Activated CD4-positive, alpha-beta T cell treated with anti-CD3 and anti-CD28 coated beads, Interleukin-10, Interleukin-2, amounts not matched to agents 100 ng/mL and 50 ng/mL, durations not matched to agents 16 hours and 8 hours (primary cell): ENCODE data around the gene CAMK2A.
"Not testable (repeated sequence)": the region's sequence is repeated elsewhere in the genome, so short reads cannot be mapped to it uniquely, and the experiment has no call there.

Experiments used
- DNase-seq: peaks from one replicate; pipeline ENCODE4 v3.0.0-alpha.2; 2020

CAMK2A gene

GRCh38 chr5:150234576-150235499, 54.7 kb downstream of the CAMK2A start:
- no peak for DNase-seq

GRCh38 chr5:150233706-150234105, 55.9 kb downstream of the CAMK2A start:
- DNase-seq = not testable (repeated sequence)

GRCh38 chr5:150230842-150231241, 58.7 kb downstream of the CAMK2A start:
- DNase-seq = no peak

GRCh38 chr5:150229571-150229970, 60.0 kb downstream of the CAMK2A start:
- DNase-seq = no peak

GRCh38 chr5:150227606-150228273, 61.8 kb downstream of the CAMK2A start:
- no peak for DNase-seq

GRCh38 chr5:150227036-150227435, 62.5 kb downstream of the CAMK2A start:
- no peak for DNase-seq

- no peak for DNase-seq
Measured at GRCh38 chr5:150224483-150225027, 65.0 kb downstream of the CAMK2A start.

DNA sequence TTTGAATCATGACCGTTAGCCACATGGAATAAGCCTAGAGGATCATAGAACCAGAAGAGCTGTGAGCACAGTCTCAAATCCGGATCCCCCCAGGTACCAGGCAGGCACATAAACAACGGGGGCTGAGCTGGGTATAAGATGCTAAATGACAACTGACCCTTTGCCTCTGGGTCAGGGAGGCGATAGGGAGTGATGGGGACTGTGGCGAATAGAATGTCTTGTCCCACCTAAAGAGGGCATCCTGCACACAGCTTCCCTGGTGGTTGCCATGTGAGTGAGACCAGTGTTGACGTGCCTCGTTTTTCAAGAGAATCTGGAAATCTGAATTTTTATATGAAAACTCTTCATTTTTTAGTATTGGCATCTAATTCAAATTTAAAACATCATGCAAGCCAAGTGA, 66.1 kb downstream of the CAMK2A start:
- no peak for DNase-seq

DNA sequence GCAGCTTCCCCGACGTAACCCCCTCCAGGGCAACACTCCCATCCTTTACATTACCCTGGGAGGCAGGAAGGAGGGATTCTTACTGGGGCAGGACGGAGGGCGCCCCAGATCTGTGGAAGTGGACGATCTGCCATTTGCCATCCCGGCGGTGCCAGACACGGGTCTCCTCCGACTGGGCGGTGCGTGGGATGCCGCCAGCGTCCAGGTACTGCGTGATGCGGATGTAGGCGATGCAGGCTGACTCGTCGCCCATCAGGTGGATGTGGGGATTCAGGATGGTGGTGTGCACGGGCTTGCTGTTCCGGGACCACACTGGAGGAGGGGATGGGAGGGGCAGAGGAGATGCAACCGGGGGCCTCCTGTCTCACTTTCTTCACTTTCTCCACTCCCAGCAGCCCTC, 66.7 kb downstream of the CAMK2A start:
- no peak for DNase-seq

DNA sequence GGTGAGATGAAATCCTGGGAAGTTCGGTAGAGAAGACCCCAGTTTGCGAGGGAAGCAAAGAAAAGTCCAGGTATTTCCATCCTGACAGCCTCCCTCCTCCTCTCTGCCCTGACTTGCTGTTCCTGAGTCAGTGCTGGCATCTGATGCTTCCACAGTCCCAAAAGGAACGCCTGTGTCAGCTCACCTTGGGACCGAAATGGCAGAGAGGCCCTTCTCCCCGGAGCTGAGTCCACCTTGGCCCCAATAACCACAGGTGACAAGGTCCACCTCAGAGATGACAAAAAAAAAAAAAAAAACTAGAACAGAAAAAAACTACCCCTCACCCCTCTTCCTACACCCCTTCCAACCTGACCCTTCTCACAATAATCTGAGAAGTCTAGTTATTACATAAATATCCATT, 68.1 kb downstream of the CAMK2A start:
- no peak for DNase-seq

DNA sequence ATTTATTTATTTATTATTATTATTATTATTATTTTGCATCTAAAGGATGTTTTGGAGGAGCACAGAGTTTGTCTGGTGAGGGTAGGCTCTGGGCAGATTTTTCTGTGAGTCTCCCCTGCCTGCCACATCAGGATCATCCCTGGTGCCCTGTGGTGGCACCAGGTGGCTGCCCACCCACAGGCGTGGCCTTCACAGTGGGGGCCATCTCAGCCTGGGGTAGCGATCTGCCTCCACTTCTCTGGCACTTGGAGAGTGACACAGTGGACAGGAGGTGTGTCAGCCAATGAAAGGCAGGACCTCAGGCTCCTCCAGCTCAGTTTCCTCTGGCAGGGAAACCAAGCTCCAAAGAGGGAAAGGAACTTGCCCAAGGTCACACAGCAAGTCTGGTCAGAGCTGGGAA, 69.7 kb downstream of the CAMK2A start:
- no peak for DNase-seq

DNA sequence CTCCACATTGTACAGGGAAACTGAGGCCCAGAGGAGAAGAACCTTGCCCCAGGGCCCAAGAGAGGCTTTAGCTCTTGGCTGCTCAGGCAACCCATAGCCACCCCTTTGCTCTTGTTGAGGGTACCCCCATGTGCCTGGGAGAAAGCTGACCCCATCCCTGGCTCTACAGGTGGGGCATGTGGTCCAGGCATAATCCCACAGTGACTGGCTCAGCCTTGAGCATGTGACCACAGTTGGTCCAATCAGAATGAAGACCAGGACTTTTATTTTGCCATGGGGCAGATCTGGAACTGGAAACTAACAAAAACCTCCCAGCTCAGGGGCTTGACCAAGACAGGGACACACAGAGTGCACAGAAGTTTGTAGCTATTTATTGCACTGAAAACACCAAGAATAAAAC, 70.4 kb downstream of the CAMK2A start:
- DNase-seq = no peak

GRCh38 chr5:150218693-150219035, 70.9 kb downstream of the CAMK2A start:
- DNase-seq = no peak

GRCh38 chr5:150217873-150218692, 71.5 kb downstream of the CAMK2A start:
- DNase-seq = peak; percentile 84

DNA sequence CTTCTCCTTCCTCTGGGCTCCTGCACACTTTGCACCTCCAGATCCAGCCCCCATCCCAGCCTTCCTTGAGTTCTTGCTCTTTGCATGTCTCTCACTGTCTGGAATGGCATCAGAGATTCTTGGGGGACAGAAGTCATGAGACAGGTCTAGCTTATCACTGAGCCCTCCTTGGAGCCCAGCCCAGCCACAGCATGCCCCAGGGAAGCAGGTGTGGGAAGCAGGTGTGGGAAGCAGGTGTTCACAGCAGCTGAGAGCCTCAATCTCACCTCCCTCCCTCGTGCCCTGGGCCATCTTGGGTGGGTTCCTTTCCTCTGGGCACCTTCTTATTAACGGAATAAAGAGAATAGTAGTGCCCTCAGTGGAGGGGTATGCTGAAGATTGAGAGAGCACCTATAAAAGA, 72.5 kb downstream of the CAMK2A start:
- no peak for DNase-seq

DNA sequence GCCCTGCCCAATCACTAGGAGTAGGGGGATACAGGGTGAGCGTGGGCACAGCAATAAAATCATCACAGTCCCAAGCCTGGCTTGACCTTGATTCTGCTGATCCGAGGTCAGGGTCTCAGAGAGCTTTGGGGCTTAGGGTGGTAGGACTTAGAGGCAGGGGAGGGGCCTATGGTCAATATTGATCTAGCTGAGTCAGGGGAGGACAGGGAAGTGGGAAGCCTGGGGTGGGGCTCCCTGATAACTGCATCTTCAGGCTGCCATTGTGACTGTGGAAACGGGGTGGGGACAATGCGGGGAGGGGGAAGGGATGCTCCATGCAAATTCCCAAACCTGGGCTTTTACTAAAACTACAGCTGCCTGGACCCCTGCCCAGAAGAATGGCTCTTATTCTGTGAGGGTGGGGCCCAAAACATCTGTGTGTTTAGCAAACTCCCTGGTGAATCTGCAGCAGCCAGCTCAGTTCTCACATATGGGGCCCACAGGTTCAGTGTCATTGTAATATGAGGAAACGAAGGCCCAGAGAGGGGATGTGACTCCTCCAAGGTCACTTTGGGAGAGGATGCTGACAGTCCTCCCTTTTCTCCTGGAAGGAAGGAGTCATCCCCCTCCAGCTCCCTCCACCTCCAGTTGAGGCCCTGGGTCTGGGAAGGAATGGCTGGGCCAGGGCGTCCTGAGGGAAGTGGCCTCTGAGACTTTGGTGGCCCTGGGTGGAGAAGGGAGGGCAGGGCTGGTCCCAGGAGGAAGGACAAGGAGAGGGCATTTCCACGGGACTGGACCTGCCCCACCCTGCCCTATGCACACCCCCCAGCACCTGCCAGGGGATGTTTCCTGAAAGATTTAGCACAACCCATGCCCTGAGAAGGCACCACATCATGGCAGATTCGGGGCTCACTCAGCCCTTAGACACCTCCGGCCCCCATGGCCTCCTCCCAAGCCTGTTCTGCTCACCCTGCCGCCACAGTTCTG, 73.3 kb downstream of the CAMK2A start:
- no peak for DNase-seq

GRCh38 chr5:150214289-150214688, 75.3 kb downstream of the CAMK2A start:
- no peak for DNase-seq

GRCh38 chr5:150213530-150213929, 76.0 kb downstream of the CAMK2A start:
- DNase-seq = no peak

DNA sequence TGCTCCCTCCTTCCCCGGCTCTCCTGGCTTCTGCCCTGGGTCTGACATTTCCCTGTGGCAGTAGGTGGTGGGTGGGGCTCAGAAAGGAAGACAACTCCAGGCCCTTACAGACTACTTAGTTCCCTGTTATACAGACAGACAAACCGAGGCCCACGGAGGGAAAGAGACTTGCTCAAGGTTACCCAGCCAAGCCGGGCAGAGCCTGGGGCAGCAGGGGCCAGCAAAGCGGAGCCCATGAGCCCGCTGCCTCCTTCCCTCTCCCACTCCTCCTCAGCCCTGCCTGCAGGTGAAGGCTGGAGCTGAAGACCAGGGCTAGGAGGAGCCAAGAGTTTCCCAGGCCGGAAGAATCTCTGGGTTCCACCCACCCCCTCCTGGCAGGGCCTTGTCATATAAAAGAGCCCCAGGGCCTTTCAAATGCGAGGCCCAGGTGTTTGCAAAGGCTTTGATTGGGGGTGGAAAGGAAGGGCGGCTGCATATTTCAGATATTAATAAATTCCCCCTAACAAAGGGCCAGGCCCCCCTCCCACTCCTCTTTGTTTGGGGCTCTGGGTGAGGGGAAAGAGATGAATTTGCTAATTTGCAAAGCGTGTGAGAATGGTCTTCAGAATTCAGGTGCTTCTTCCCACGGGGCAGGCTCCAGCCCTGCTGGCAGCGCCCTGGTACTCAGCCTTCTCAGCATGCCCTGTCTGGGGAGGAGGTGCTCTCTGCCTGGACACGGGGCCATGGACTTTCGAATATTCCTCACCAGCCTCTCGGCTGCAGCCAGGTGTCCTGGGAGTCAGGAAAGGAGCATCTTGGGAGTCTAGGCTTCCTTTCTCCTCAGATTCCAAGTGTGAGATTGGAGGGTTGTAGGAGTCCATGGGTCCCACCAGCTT, 78.2 kb downstream of the CAMK2A start:
- DNase-seq = no peak

DNA sequence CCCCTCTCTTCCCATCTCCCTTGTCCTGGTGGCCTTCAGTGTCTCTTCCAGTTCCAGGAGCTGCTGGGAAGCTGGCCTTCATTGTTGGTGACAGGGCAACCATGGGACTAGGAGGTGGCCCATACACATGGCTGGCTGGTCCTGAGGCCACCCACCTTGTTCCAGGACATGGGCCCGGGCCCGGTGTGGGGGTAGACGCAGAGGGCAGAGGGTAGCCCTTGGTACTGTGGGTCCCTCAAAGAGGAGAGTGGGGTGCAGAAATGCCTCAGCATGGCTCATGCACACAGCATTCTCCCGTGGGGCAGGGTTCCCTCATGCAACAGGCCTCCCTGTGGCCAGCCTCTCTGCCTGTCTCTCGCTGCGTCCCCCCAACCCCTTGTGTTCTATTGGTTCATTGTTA, 78.9 kb downstream of the CAMK2A start:
- DNase-seq = no peak

- no peak for DNase-seq
Measured at GRCh38 chr5:150209099-150209635, 80.4 kb downstream of the CAMK2A start.
